Astrocyte (in vitro differentiated cells and primary cell): ENCODE data around the gene NPM3.

ENCODE experiments used
- EZH2 ChIP-seq: IDR thresholded peaks from 2 replicates; pipeline ENCODE4 v1.6.1; 2012; ENCODE audit warnings: mild to moderate bottlenecking, low read length, inconsistent platforms; ENCODE audit not compliant: insufficient read depth
- TF ChIP-seq, protein P1 (sequence below): IDR thresholded peaks from 2 replicates; pipeline ENCODE4 v1.5.1; 2011; ENCODE audit warnings: low read depth, mild to moderate bottlenecking, inconsistent platforms, low read length, moderate library complexity; ENCODE audit not compliant: insufficient read depth

DNA sequence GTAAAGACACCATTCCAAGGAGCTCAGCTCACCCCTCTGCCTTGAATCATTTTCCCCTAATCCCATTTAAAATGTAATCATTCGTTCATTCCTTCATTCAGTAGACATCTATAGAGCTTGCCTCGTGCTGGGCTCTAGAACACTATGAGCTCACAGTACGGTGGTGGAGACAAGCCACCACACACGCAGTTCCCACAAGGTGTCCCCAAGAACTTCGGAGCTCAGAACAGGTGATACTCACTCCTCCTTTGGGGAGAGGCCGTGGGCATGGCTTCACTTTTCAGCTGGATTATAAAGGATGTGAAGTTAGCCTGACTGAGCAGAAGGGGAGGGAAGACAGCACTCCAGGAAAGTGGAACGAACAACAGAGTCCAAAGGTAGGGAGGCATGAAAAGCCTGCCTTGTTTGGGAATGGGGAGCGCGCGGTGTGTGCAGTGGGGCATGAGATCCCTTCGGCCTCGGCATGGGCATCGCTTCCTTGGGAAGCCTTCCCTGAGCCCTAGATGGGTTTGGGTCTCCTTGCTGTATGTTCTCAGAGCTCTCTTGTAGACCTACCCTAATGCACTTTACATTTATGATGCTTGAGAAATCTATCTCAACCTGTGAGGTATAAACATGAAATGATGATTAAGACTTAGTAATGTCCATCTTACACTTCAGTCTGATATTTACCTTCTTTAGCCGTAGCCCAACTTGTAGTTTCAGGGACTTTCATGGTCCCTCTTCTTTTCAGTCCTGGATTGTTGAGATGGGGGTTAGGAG lies 35.8 kb upstream of the NPM3 start:
- no peak for TF ChIP-seq EZH2
- TF ChIP-seq, protein P1, sequence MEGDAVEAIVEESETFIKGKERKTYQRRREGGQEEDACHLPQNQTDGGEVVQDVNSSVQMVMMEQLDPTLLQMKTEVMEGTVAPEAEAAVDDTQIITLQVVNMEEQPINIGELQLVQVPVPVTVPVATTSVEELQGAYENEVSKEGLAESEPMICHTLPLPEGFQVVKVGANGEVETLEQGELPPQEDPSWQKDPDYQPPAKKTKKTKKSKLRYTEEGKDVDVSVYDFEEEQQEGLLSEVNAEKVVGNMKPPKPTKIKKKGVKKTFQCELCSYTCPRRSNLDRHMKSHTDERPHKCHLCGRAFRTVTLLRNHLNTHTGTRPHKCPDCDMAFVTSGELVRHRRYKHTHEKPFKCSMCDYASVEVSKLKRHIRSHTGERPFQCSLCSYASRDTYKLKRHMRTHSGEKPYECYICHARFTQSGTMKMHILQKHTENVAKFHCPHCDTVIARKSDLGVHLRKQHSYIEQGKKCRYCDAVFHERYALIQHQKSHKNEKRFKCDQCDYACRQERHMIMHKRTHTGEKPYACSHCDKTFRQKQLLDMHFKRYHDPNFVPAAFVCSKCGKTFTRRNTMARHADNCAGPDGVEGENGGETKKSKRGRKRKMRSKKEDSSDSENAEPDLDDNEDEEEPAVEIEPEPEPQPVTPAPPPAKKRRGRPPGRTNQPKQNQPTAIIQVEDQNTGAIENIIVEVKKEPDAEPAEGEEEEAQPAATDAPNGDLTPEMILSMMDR, result no peak
